IgD-negative memory B cell (primary cell): ENCODE data around the gene DIAPH1. TPM values are rescaled to one million over a fixed set of nuclear protein-coding genes. Genes with fewer than 3 reads are reported as not detected.
A peak's percentile ranks its signal among the peaks of the same experiment; 100 is the strongest.
"Not testable (repeated sequence)": the region's sequence is repeated elsewhere in the genome, so short reads cannot be mapped to it uniquely, and the experiment has no call there.

Experiments
- H3K27ac Mint-ChIP-seq, 3 donors: one replicate each; pipeline ENCODE4 v1.8.0; 2020 to 2022; ENCODE audit warnings: mild to moderate bottlenecking in 3 of 3, mixed read lengths in 3 of 3, moderate library complexity in 1 of 3
- H3K27me3 Mint-ChIP-seq: one replicate; pipeline ENCODE4 v1.8.0; 2021; ENCODE audit warnings: mixed read lengths
- H3K36me3 Mint-ChIP-seq: one replicate; pipeline ENCODE4 v1.8.0; 2020; ENCODE audit warnings: mild to moderate bottlenecking, mixed read lengths
- H3K4me1 Mint-ChIP-seq, 3 donors: one replicate each; pipeline ENCODE4 v1.8.0; 2020 to 2022; ENCODE audit warnings: mixed read lengths in 3 of 3, mild to moderate bottlenecking in 1 of 3
- H3K4me3 Mint-ChIP-seq, 4 donors: one replicate each; pipeline ENCODE4 v1.8.0; 2020 to 2022; ENCODE audit warnings: mild to moderate bottlenecking in 4 of 4, mixed read lengths in 4 of 4, moderate library complexity in 3 of 4
- H3K9me3 Mint-ChIP-seq, 3 donors: one replicate each; pipeline ENCODE4 v1.8.0; 2020 to 2021; ENCODE audit warnings: mixed read lengths in 3 of 3, mild to moderate bottlenecking in 1 of 3
- polyA plus RNA-seq: library from polyadenylated mRNA; unstranded; fragments of 300-500 nt; fragmentation: Illumina TruSeq; gene quantifications from one replicate; pipeline ENCODE4 v1.2.3, GENCODE V29; 2021

The DIAPH1 gene
- polyA plus RNA-seq, 1 donor from 2014 or later: 57.6 TPM

- Mint-ChIP-seq H3K4me1 (peaks cover 48 to 68% (median 66%) of the 10 kb centered on the region in 3 donors), H3K4me3 (peak overlapping the region in 1 of 4 donors; percentile 73), H3K27ac (peak overlapping the region in 1 of 3 donors; percentile 49)
- H3K9me3 Mint-ChIP-seq, H3K27me3 Mint-ChIP-seq, H3K36me3 Mint-ChIP-seq: not testable (repeated sequence)
Observed at GRCh38 chr5:141609921-141610320, 8.9 kb downstream of the DIAPH1 start.

- H3K4me3 Mint-ChIP-seq: peak overlapping the region in 1 of 4 donors; percentile 3
- H3K4me1 Mint-ChIP-seq: peaks cover 56 to 71% (median 70%) of the 10 kb centered on the region in 3 donors
- H3K36me3 Mint-ChIP-seq: peaks cover 5% of the 10 kb centered on the region
- H3K27ac Mint-ChIP-seq: peak overlapping the region in 1 of 3 donors; percentile 2
- H3K27me3 Mint-ChIP-seq: no peaks in the 10 kb centered on the region
- no peaks in the 10 kb centered on the region for H3K9me3 Mint-ChIP-seq
Observed at GRCh38 chr5:141609044-141609443, 9.8 kb downstream of the DIAPH1 start.

- Mint-ChIP-seq H3K27me3 (no peaks in the 10 kb centered on the region), H3K9me3 (no peaks in the 10 kb centered on the region), H3K4me1 (peaks cover 56 to 71% (median 70%) of the 10 kb centered on the region in 3 donors), H3K27ac (peak overlapping the region; percentile 29 to 93 (median 59)), H3K4me3 (peak overlapping the region in 3 of 4 donors; percentile 14 to 79 (median 45)), H3K36me3 (peaks cover 5% of the 10 kb centered on the region)
Observed at GRCh38 chr5:141608557-141608956, 10.2 kb downstream of the DIAPH1 start.

- peaks cover 51 to 69% (median 67%) of the 10 kb centered on the region in 3 donors for H3K4me1 Mint-ChIP-seq
- peak overlapping the region; percentile 29 to 93 (median 59) for H3K27ac Mint-ChIP-seq
- no peaks in the 10 kb centered on the region for H3K9me3 Mint-ChIP-seq
- no peaks in the 10 kb centered on the region for H3K27me3 Mint-ChIP-seq
- H3K4me3 Mint-ChIP-seq: peak overlapping the region in 2 of 4 donors; percentile 61 to 91
- H3K36me3 Mint-ChIP-seq: peaks cover 2% of the 10 kb centered on the region
Observed at GRCh38 chr5:141608046-141608445, 10.8 kb downstream of the DIAPH1 start.

GRCh38 chr5:141605523-141606277 is 13.1 kb downstream of the DIAPH1 start:
- Mint-ChIP-seq H3K4me1 (peaks cover 35 to 66% (median 60%) of the 10 kb centered on the region in 3 donors), H3K36me3 (no peaks in the 10 kb centered on the region), H3K27me3 (no peaks in the 10 kb centered on the region), H3K27ac (peak overlapping the region; percentile 29 to 95 (median 59)), H3K9me3 (no peaks in the 10 kb centered on the region), H3K4me3 (peak overlapping the region; percentile 43 to 91 (median 64))

- no peaks in the 10 kb centered on the region for H3K9me3 Mint-ChIP-seq
- H3K4me1 Mint-ChIP-seq: peaks cover 37 to 69% (median 64%) of the 10 kb centered on the region in 3 donors
- no peaks in the 10 kb centered on the region for H3K27me3 Mint-ChIP-seq
- H3K36me3 Mint-ChIP-seq: no peaks in the 10 kb centered on the region
- peak overlapping the region; percentile 9 to 91 (median 71) for H3K4me3 Mint-ChIP-seq
- peak overlapping the region; percentile 11 to 42 (median 29) for H3K27ac Mint-ChIP-seq
Observed at GRCh38 chr5:141603923-141604717, 14.7 kb downstream of the DIAPH1 start.

- peaks cover 41 to 61% (median 61%) of the 10 kb centered on the region in 3 donors for H3K4me1 Mint-ChIP-seq
- no peaks in the 10 kb centered on the region for H3K27me3 Mint-ChIP-seq
- peak overlapping the region in 2 of 4 donors; percentile 42 to 71 for H3K4me3 Mint-ChIP-seq
- H3K9me3 Mint-ChIP-seq: peaks cover 0 to under 1% (median 0%) of the 10 kb centered on the region in 3 donors
- no peaks in the 10 kb centered on the region for H3K36me3 Mint-ChIP-seq
- peak overlapping the region in 2 of 3 donors; percentile 33 to 68 for H3K27ac Mint-ChIP-seq
Observed at GRCh38 chr5:141602606-141603005, 16.2 kb downstream of the DIAPH1 start.

GRCh38 chr5:141598391-141599345 is 20.1 kb downstream of the DIAPH1 start:
- H3K27ac Mint-ChIP-seq: peak overlapping the region in 2 of 3 donors; percentile 53
- H3K27me3 Mint-ChIP-seq: no peaks in the 10 kb centered on the region
- H3K9me3 Mint-ChIP-seq: peaks cover 0 to 6% (median 0%) of the 10 kb centered on the region in 3 donors
- H3K36me3 Mint-ChIP-seq: peaks cover 8% of the 10 kb centered on the region
- H3K4me1 Mint-ChIP-seq: peaks cover 31 to 45% (median 41%) of the 10 kb centered on the region in 3 donors
- peak overlapping the region in 2 of 4 donors; percentile 28 to 33 for H3K4me3 Mint-ChIP-seq

GRCh38 chr5:141597814-141598213 is 21.0 kb downstream of the DIAPH1 start:
- H3K36me3 Mint-ChIP-seq: peaks cover 8% of the 10 kb centered on the region
- H3K27ac Mint-ChIP-seq: no peak overlapping the region
- no peak overlapping the region for H3K4me3 Mint-ChIP-seq
- peaks cover 0 to 6% (median 0%) of the 10 kb centered on the region in 3 donors for H3K9me3 Mint-ChIP-seq
- H3K27me3 Mint-ChIP-seq: no peaks in the 10 kb centered on the region
- peaks cover 31 to 43% (median 37%) of the 10 kb centered on the region in 3 donors for H3K4me1 Mint-ChIP-seq

- Mint-ChIP-seq H3K4me1 (peaks cover 31 to 44% (median 38%) of the 10 kb centered on the region in 3 donors), H3K9me3 (peaks cover 0 to 6% (median 0%) of the 10 kb centered on the region in 3 donors), H3K27me3 (no peaks in the 10 kb centered on the region), H3K4me3 (no peak overlapping the region), H3K36me3 (peaks cover 8% of the 10 kb centered on the region), H3K27ac (peak overlapping the region in 1 of 3 donors; percentile 31)
Observed at GRCh38 chr5:141597394-141597793, 21.4 kb downstream of the DIAPH1 start.

GRCh38 chr5:141596867-141597266 is 21.9 kb downstream of the DIAPH1 start:
- Mint-ChIP-seq H3K27me3 (no peaks in the 10 kb centered on the region), H3K4me1 (peaks cover 35 to 48% (median 41%) of the 10 kb centered on the region in 3 donors), H3K9me3 (peaks cover 0 to 6% (median 0%) of the 10 kb centered on the region in 3 donors), H3K4me3 (peak overlapping the region in 1 of 4 donors; percentile 53), H3K36me3 (peaks cover 8% of the 10 kb centered on the region), H3K27ac (peak overlapping the region in 1 of 3 donors; percentile 31)

GRCh38 chr5:141590127-141590526 is 28.7 kb downstream of the DIAPH1 start:
- peaks cover 4% of the 10 kb centered on the region for H3K36me3 Mint-ChIP-seq
- peaks cover 17 to 38% (median 26%) of the 10 kb centered on the region in 3 donors for H3K4me1 Mint-ChIP-seq
- H3K27ac Mint-ChIP-seq: no peak overlapping the region
- no peaks in the 10 kb centered on the region for H3K27me3 Mint-ChIP-seq
- H3K9me3 Mint-ChIP-seq: no peaks in the 10 kb centered on the region
- H3K4me3 Mint-ChIP-seq: no peak overlapping the region

- Mint-ChIP-seq H3K4me3 (no peak overlapping the region), H3K4me1 (peaks cover 11 to 41% (median 24%) of the 10 kb centered on the region in 3 donors), H3K27me3 (no peaks in the 10 kb centered on the region), H3K36me3 (peaks cover 4% of the 10 kb centered on the region), H3K27ac (peak overlapping the region in 1 of 3 donors; percentile 51), H3K9me3 (no peaks in the 10 kb centered on the region)
Observed at GRCh38 chr5:141586246-141586645, 32.6 kb downstream of the DIAPH1 start.

GRCh38 chr5:141585594-141585993 is 33.2 kb downstream of the DIAPH1 start:
- H3K36me3 Mint-ChIP-seq: peaks cover 4% of the 10 kb centered on the region
- H3K9me3 Mint-ChIP-seq: no peaks in the 10 kb centered on the region
- peaks cover 11 to 34% (median 19%) of the 10 kb centered on the region in 3 donors for H3K4me1 Mint-ChIP-seq
- peak overlapping the region in 1 of 3 donors; percentile 51 for H3K27ac Mint-ChIP-seq
- H3K27me3 Mint-ChIP-seq: no peaks in the 10 kb centered on the region
- H3K4me3 Mint-ChIP-seq: no peak overlapping the region
